ENCODE results near the gene CHMP3.

DNA sequence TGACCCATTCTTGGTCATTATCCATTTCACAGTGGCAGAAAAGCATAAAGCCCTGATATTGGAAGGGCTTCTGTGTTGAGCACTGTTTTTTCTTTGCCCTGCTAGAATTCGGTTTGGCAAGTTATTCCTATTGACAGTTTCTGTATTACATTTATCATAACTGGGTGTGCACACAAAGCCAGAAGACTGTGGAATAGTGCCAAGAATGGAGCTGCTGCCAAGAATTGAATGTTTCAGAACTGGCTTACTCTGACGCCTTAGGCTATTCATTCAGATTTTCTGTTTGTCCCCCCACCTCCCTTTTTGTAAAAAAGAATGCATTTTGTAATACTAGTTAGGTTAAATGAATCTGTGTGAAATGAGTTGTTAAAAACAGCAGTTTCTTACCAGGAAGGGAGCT lies 109.4 kb downstream of the CHMP3 start:
- TF ChIP-seq GTF2F1 (IDR thresholded peaks at IDR 0.05; ENCODE audit: borderline replicate concordance, low read depth, low read length) = no peak
- TF ChIP-seq, protein P1, sequence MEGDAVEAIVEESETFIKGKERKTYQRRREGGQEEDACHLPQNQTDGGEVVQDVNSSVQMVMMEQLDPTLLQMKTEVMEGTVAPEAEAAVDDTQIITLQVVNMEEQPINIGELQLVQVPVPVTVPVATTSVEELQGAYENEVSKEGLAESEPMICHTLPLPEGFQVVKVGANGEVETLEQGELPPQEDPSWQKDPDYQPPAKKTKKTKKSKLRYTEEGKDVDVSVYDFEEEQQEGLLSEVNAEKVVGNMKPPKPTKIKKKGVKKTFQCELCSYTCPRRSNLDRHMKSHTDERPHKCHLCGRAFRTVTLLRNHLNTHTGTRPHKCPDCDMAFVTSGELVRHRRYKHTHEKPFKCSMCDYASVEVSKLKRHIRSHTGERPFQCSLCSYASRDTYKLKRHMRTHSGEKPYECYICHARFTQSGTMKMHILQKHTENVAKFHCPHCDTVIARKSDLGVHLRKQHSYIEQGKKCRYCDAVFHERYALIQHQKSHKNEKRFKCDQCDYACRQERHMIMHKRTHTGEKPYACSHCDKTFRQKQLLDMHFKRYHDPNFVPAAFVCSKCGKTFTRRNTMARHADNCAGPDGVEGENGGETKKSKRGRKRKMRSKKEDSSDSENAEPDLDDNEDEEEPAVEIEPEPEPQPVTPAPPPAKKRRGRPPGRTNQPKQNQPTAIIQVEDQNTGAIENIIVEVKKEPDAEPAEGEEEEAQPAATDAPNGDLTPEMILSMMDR (IDR thresholded peaks at IDR 0.05; ENCODE audit: control extremely low read depth in 1 of 3, insufficient read depth in 1 of 3, low read depth in 1 of 3, low read length in 3 of 3) = no peak
- no peak for TF ChIP-seq HDAC2 (IDR thresholded peaks at IDR 0.05; ENCODE audit: borderline replicate concordance in 1 of 2, low read depth in 2 of 2, low read length in 2 of 2)
- no peak for TF ChIP-seq POLR2A (IDR thresholded peaks at IDR 0.05; ENCODE audit: control extremely low read depth in 1 of 2, low read depth in 2 of 2, low read length in 2 of 2)
- TF ChIP-seq RAD21 (IDR thresholded peaks at IDR 0.05 in 1 of 2, conservative IDR thresholded peaks at IDR 0.05 in 1 of 2; ENCODE audit: low read depth in 2 of 2, low read length in 2 of 2) = no peak
- TF ChIP-seq, protein P2, sequence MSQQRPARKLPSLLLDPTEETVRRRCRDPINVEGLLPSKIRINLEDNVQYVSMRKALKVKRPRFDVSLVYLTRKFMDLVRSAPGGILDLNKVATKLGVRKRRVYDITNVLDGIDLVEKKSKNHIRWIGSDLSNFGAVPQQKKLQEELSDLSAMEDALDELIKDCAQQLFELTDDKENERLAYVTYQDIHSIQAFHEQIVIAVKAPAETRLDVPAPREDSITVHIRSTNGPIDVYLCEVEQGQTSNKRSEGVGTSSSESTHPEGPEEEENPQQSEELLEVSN (IDR thresholded peaks at IDR 0.05) = no peak
- TF ChIP-seq KDM1A (IDR thresholded peaks at IDR 0.05; ENCODE audit: borderline replicate concordance, low read length) = no peak

All from H1 (cell line).